ENCODE results near the gene C1QTNF1.

C1QTNF1 gene

DNA sequence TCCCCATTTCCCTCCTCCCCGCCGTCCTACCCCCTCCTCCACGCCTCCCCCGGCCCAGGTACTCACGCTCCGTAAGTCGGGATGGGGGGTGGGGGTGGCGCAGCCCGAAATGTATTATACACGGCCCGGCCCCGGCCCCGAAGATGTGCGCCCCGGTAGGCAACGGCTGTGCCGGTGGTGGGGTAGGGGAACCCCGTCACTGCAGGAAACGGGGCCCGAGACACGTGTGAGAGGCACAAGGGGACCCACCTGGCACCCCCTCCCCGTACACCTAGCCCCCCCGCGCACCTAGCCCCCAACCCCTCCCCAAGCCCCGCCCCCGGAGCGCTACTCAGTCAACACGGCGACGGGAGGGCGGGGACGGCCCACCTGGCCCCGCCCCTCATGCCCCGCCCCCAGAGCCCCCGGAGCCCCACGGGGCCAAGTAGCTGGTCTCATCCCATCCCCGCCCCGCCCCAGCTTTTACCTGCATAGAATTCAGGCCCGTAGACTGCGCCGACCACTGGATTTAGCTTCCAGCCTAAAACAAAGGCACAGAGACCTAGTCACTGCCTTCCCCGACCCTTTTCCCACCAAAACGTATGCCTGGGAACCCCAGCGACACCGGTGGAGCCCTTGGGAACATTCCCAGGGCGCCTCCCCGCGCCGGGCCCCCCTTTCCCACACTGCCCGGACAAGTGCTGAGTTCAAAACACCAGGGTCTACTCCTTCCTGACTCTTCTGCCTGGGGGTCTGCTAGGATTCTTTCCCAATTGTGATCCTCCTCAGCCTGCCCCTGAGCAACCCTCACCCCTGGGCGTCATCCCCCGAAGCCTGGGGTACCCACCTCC lies 73.5 kb downstream of the C1QTNF1 start:
- no peak for DNase-seq

DNA sequence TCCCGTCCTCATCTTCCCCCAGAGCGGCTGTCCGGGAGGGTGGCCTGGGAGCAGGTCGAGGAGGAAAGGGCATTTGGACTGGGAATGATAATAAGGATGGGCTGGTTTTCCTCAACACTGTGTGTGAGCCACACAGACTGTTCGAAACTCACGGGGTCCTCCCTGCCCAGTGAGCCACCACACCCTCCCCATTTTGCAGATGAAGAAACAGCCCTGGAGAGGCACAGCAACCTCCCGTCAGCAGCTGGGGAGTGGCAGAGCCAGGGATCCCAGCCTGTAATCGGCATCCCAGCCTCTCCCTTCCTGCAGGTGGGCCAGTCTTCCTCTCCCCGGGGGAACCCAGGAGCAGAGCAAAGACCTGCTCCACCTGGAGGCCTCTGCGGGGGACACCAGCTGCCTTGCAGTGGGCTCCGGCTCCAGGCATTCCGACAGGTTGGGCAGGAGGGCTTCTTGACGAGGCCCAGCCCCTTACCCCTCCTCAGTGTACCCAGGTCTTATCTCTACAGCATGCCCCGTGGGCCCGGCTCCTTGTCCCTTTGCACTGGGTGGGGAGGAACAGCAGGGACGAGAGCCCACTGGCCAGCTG lies 74.4 kb downstream of the C1QTNF1 start:
- no peak for DNase-seq
